ENCODE results near the gene NDUFA13. TPM values are rescaled to one million over a fixed set of nuclear protein-coding genes. Genes with fewer than 3 reads are reported as not detected.

Gene NDUFA13
- total RNA-seq, 2 experiments from 2014 or later = 310 to 323 TPM

- DNase-seq = peak; percentile 90
- H3K4me1 Mint-ChIP-seq = peaks cover 52% of the 10 kb centered on the region
- H3K27ac Mint-ChIP-seq = peak overlapping the region; percentile 97
- H3K9me3 Mint-ChIP-seq (ENCODE audit: low read depth) = no peaks in the 10 kb centered on the region
- H3K4me3 Mint-ChIP-seq = no peak overlapping the region
- H3K36me3 Mint-ChIP-seq (ENCODE audit: low read depth) = peaks cover 23% of the 10 kb centered on the region
- intact Hi-C loops (cut with DNase I, micrococcal nuclease) = loop anchor here (1.0 kb wide), 5 partner anchors 123 to 351 kb away; no protein-coding TSS in a partner anchor
- CTCF ChIA-PET = interaction anchor here (0.6 to 6.9 kb wide), 46 partner anchors 9 to 344 kb away, joined by 3 to 123 read pairs (median 4); partner anchors contain the start of genes GATAD2A, NDUFA13 and TSSK6
- POLR2A ChIA-PET = interaction anchor here (0.7 to 1.9 kb wide), 5 partner anchors 28 to 126 kb away, joined by 3 to 7 read pairs (median 3); partner anchors contain the start of gene GATAD2A
- H3K27me3 Mint-ChIP-seq = no peaks in the 10 kb centered on the region
- peak; percentile 24 for ATAC-seq
Measured at GRCh38 chr19:19490214-19490968, 25.6 kb upstream of the NDUFA13 start.

GRCh38 chr19:19491321-19492025 is 24.6 kb upstream of the NDUFA13 start:
- intact Hi-C loops (cut with DNase I, micrococcal nuclease) = no loop called here
- Mint-ChIP-seq H3K9me3 (ENCODE audit: low read depth) (no peaks in the 10 kb centered on the region), H3K27ac (peak overlapping the region; percentile 13), H3K4me1 (peaks cover 45% of the 10 kb centered on the region), H3K4me3 (no peak overlapping the region), H3K27me3 (no peaks in the 10 kb centered on the region), H3K36me3 (ENCODE audit: low read depth) (peaks cover 28% of the 10 kb centered on the region)
- ChIA-PET CTCF (interaction anchor here (0.6 to 6.9 kb wide), 22 partner anchors 10 to 213 kb away, joined by 3 to 123 read pairs (median 6); partner anchors contain the start of genes GATAD2A, NDUFA13 and TSSK6), POLR2A (interaction anchor here (1.2 kb wide), 1 partner anchor 81 kb away, joined by 4 read pairs; no protein-coding TSS in a partner anchor)
- DNase-seq = no peak
- ATAC-seq = no peak

- Mint-ChIP-seq H3K4me3 (no peak overlapping the region), H3K27ac (peak overlapping the region; percentile 13), H3K36me3 (ENCODE audit: low read depth) (peaks cover 30% of the 10 kb centered on the region), H3K4me1 (peaks cover 40% of the 10 kb centered on the region), H3K27me3 (no peaks in the 10 kb centered on the region), H3K9me3 (ENCODE audit: low read depth) (no peaks in the 10 kb centered on the region)
- intact Hi-C loops (cut with DNase I, micrococcal nuclease) = no loop called here
- DNase-seq (no peak), ATAC-seq (no peak)
- ChIA-PET CTCF (interaction anchor here (2.6 to 6.9 kb wide), 3 partner anchors 96 to 128 kb away, joined by 15 to 123 read pairs (median 19); no protein-coding TSS in a partner anchor), POLR2A (no interaction called here)
Measured at GRCh38 chr19:19492026-19492610, 23.9 kb upstream of the NDUFA13 start.

- no peak for ATAC-seq
- peaks cover 36% of the 10 kb centered on the region for H3K36me3 Mint-ChIP-seq (ENCODE audit: low read depth)
- CTCF ChIA-PET = interaction anchor here (6.9 kb wide), 1 partner anchor 130 kb away, joined by 123 read pairs; no protein-coding TSS in a partner anchor
- no peaks in the 10 kb centered on the region for H3K9me3 Mint-ChIP-seq (ENCODE audit: low read depth)
- intact Hi-C loops (cut with DNase I, micrococcal nuclease) = no loop called here
- POLR2A ChIA-PET = no interaction called here
- peak; percentile 31 for DNase-seq
- peak overlapping the region; percentile 51 for H3K27ac Mint-ChIP-seq
- no peak overlapping the region for H3K4me3 Mint-ChIP-seq
- peaks cover 24% of the 10 kb centered on the region for H3K4me1 Mint-ChIP-seq
- no peaks in the 10 kb centered on the region for H3K27me3 Mint-ChIP-seq
Measured at GRCh38 chr19:19493841-19494546, 22.0 kb upstream of the NDUFA13 start.

- no peak for ATAC-seq
- ChIA-PET POLR2A (no interaction called here), CTCF (interaction anchor here (0.6 kb wide), 1 partner anchor 1684 kb away, joined by 3 read pairs; no protein-coding TSS in a partner anchor)
- Mint-ChIP-seq H3K27ac (no peak overlapping the region), H3K9me3 (ENCODE audit: low read depth) (no peaks in the 10 kb centered on the region), H3K4me1 (peaks cover 6% of the 10 kb centered on the region), H3K4me3 (no peak overlapping the region), H3K27me3 (no peaks in the 10 kb centered on the region), H3K36me3 (ENCODE audit: low read depth) (peaks cover 39% of the 10 kb centered on the region)
- no peak for DNase-seq
- intact Hi-C loops (cut with DNase I, micrococcal nuclease) = no loop called here
Measured at GRCh38 chr19:19495614-19496603, 20.1 kb upstream of the NDUFA13 start.

- ATAC-seq (no peak), DNase-seq (no peak)
- H3K4me1 Mint-ChIP-seq = peaks cover 6% of the 10 kb centered on the region
- POLR2A ChIA-PET = no interaction called here
- H3K4me3 Mint-ChIP-seq = no peak overlapping the region
- H3K9me3 Mint-ChIP-seq (ENCODE audit: low read depth) = no peaks in the 10 kb centered on the region
- intact Hi-C loops (cut with DNase I, micrococcal nuclease) = no loop called here
- H3K27ac Mint-ChIP-seq = no peak overlapping the region
- peaks cover 56% of the 10 kb centered on the region for H3K36me3 Mint-ChIP-seq (ENCODE audit: low read depth)
- no peaks in the 10 kb centered on the region for H3K27me3 Mint-ChIP-seq
- CTCF ChIA-PET = interaction anchor here (0.5 kb wide), 1 partner anchor 109 kb away, joined by 4 read pairs; no protein-coding TSS in a partner anchor
Measured at GRCh38 chr19:19498255-19498991, 17.6 kb upstream of the NDUFA13 start.

- H3K9me3 Mint-ChIP-seq (ENCODE audit: low read depth) = no peaks in the 10 kb centered on the region
- no peak overlapping the region for H3K4me3 Mint-ChIP-seq
- peaks cover 50% of the 10 kb centered on the region for H3K36me3 Mint-ChIP-seq (ENCODE audit: low read depth)
- DNase-seq (no peak), ATAC-seq (no peak)
- H3K27me3 Mint-ChIP-seq = no peaks in the 10 kb centered on the region
- H3K27ac Mint-ChIP-seq = no peak overlapping the region
- intact Hi-C loops (cut with DNase I, micrococcal nuclease) = no loop called here
- POLR2A ChIA-PET = no interaction called here
- CTCF ChIA-PET = no interaction called here
- peaks cover 2% of the 10 kb centered on the region for H3K4me1 Mint-ChIP-seq
Measured at GRCh38 chr19:19499272-19499995, 16.6 kb upstream of the NDUFA13 start.

- intact Hi-C loops (cut with DNase I, micrococcal nuclease) = no loop called here
- no peaks in the 10 kb centered on the region for H3K9me3 Mint-ChIP-seq (ENCODE audit: low read depth)
- no peaks in the 10 kb centered on the region for H3K27me3 Mint-ChIP-seq
- CTCF ChIA-PET = no interaction called here
- H3K4me3 Mint-ChIP-seq = no peak overlapping the region
- DNase-seq (no peak), ATAC-seq (no peak)
- H3K36me3 Mint-ChIP-seq (ENCODE audit: low read depth) = peaks cover 37% of the 10 kb centered on the region
- H3K27ac Mint-ChIP-seq = no peak overlapping the region
- POLR2A ChIA-PET = no interaction called here
- no peaks in the 10 kb centered on the region for H3K4me1 Mint-ChIP-seq
Measured at GRCh38 chr19:19500975-19501644, 14.9 kb upstream of the NDUFA13 start.

- Mint-ChIP-seq H3K27ac (no peak overlapping the region), H3K27me3 (no peaks in the 10 kb centered on the region), H3K4me3 (no peak overlapping the region), H3K4me1 (no peaks in the 10 kb centered on the region), H3K9me3 (ENCODE audit: low read depth) (no peaks in the 10 kb centered on the region), H3K36me3 (ENCODE audit: low read depth) (peaks cover 42% of the 10 kb centered on the region)
- ATAC-seq = no peak
- no peak for DNase-seq
- ChIA-PET CTCF (no interaction called here), POLR2A (no interaction called here)
- intact Hi-C loops (cut with DNase I, micrococcal nuclease) = no loop called here
Measured at GRCh38 chr19:19501798-19502197, 14.2 kb upstream of the NDUFA13 start.

All from activated CD4-positive, alpha-beta T cell treated with anti-CD3 and anti-CD28 coated beads for 36 hours (primary cell).